GM20000 (cell line): ENCODE data around the gene CDADC1.

Experiments
- DNase-seq: peaks from one replicate; pipeline ENCODE4 v3.0.0; 2012; ENCODE audit warnings: low spot score
- CTCF ChIP-seq: IDR thresholded peaks from 2 replicates; pipeline ENCODE4 v1.5.1; 2012; ENCODE audit warnings: mild to moderate bottlenecking, control low read depth; ENCODE audit errors: extremely low read depth, missing control alignments

Gene CDADC1

GRCh38 chr13:49311816-49312215, 64.1 kb downstream of the CDADC1 start:
- TF ChIP-seq CTCF = no peak

GRCh38 chr13:49314344-49314882, 66.7 kb downstream of the CDADC1 start:
- TF ChIP-seq CTCF = no peak
- DNase-seq = no peak

More at GRCh38 chr13:49311816-49312215, 64.1 kb downstream of the CDADC1 start:
- no peak for DNase-seq

- no peak for DNase-seq
- no peak for TF ChIP-seq CTCF
Observed at GRCh38 chr13:49315036-49315565, 67.4 kb downstream of the CDADC1 start.

- DNase-seq = no peak
- no peak for TF ChIP-seq CTCF
Observed at GRCh38 chr13:49315756-49316482, 68.2 kb downstream of the CDADC1 start.

GRCh38 chr13:49319551-49319950, 71.8 kb downstream of the CDADC1 start:
- no peak for DNase-seq
- TF ChIP-seq CTCF = no peak

GRCh38 chr13:49319951-49320350, 72.2 kb downstream of the CDADC1 start:
- TF ChIP-seq CTCF = no peak
- no peak for DNase-seq

- DNase-seq = no peak
- no peak for TF ChIP-seq CTCF
Observed at GRCh38 chr13:49320975-49321374, 73.2 kb downstream of the CDADC1 start.
